Measurements from ENCODE around the gene OSMR. TPM values are rescaled to one million over a fixed set of nuclear protein-coding genes. Genes with fewer than 3 reads are reported as not detected.

Gene OSMR
- total RNA-seq, 1 donor from 2014 or later = 0.82 TPM

Other genes starting within 250 kb of the OSMR start
- gene RICTOR, start 228.4 kb downstream of the OSMR start, total RNA-seq = 56.7 TPM

Data from frontal cortex (tissue), 1 donor.